Endodermal cell (in vitro differentiated cells): ENCODE results near the gene PPBP. TPM values are rescaled to one million over a fixed set of nuclear protein-coding genes. Genes with fewer than 3 reads are reported as not detected.

Experiments used
- DNase-seq: peaks from one replicate; pipeline ENCODE4 v3.0.0-alpha.2; 2017
- H3K27ac ChIP-seq: 2 replicates; pipeline ENCODE4 v1.5.1; 2013; ENCODE audit warnings: mild to moderate bottlenecking, low read depth, low read length, moderate library complexity
- H3K27me3 ChIP-seq: 2 replicates; pipeline ENCODE4 v1.6.1; 2013; ENCODE audit warnings: mild to moderate bottlenecking, low read length, moderate library complexity; ENCODE audit not compliant: insufficient read depth, control insufficient read depth, poor library complexity, severe bottlenecking
- H3K36me3 ChIP-seq: 2 replicates; pipeline ENCODE4 v1.7.0; 2013; ENCODE audit warnings: mild to moderate bottlenecking, low read length, moderate library complexity; ENCODE audit not compliant: control insufficient read depth, insufficient read depth
- H3K4me1 ChIP-seq: one replicate; pipeline ENCODE4 v1.7.0; 2013; ENCODE audit warnings: low read length; ENCODE audit not compliant: control insufficient read depth, insufficient read depth
- H3K4me3 ChIP-seq: 2 replicates; pipeline ENCODE4 v1.5.1; 2013; ENCODE audit warnings: mild to moderate bottlenecking, low read length, moderate library complexity
- H3K9ac ChIP-seq: 2 replicates; pipeline ENCODE4 v1.6.1; 2013; ENCODE audit warnings: mild to moderate bottlenecking, low read length, moderate library complexity; ENCODE audit not compliant: poor library complexity, severe bottlenecking; ENCODE audit errors: extremely low read depth
- H3K9me3 ChIP-seq: 2 replicates; pipeline ENCODE4 v1.6.1; 2013; ENCODE audit warnings: mild to moderate bottlenecking, low read length, moderate library complexity; ENCODE audit not compliant: control insufficient read depth
- H3K27ac Mint-ChIP-seq: 2 replicates; pipeline ENCODE4 v1.8.0; 2020; ENCODE audit warnings: mixed read lengths
- H3K27me3 Mint-ChIP-seq: 2 replicates; pipeline ENCODE4 v1.8.0; 2021; ENCODE audit warnings: mild to moderate bottlenecking, mixed read lengths; ENCODE audit not compliant: insufficient read depth
- H3K36me3 Mint-ChIP-seq: 2 replicates; pipeline ENCODE4 v1.8.0; 2020; ENCODE audit warnings: low read depth, mixed read lengths
- H3K4me1 Mint-ChIP-seq: 2 replicates; pipeline ENCODE4 v1.8.0; 2020; ENCODE audit warnings: mixed read lengths
- H3K4me3 Mint-ChIP-seq: 2 replicates; pipeline ENCODE4 v1.8.0; 2020; ENCODE audit warnings: mild to moderate bottlenecking, moderate library complexity, mixed read lengths
- H3K9me3 Mint-ChIP-seq: 2 replicates; pipeline ENCODE4 v1.8.0; 2020; ENCODE audit warnings: mild to moderate bottlenecking, mixed read lengths
- WGBS, 2 experiments: methylation state at CpG; one replicate each; pipeline versions ENCODE4 v1.1.5 to v1.1.7; 2013; ENCODE audit warnings: missing lambda C conversion rate in 2 of 2, mixed read lengths in 1 of 2; ENCODE audit not compliant: insufficient coverage in 1 of 2, insufficient read length in 1 of 2; 5-methylcytosine and 5-hydroxymethylcytosine counted together
- total RNA-seq, 2 donors: library from RNA; stranded (reverse); fragmentation: NEBNext Ultra II Directional in 1 of 2; extraction: Animal tissue kit (Norgen Biotek cat#: 25700) in 1 of 2; gene quantifications; 2 replicates in 1 of 2; 3 replicates in 1 of 2; pipeline ENCODE4 v1.2.1, GENCODE V29; 2021
- TF ChIP-seq, protein P1 (sequence below): fragments of 200-600 bp; sonication (generic); conservative IDR thresholded peaks from 2 replicates; pipeline ENCODE4 v1.5.0; 2021; ENCODE audit warnings: antibody characterized with exemption, mild to moderate bottlenecking

The PPBP gene
- total RNA-seq, 2 donors from 2014 or later = not detected

DNA sequence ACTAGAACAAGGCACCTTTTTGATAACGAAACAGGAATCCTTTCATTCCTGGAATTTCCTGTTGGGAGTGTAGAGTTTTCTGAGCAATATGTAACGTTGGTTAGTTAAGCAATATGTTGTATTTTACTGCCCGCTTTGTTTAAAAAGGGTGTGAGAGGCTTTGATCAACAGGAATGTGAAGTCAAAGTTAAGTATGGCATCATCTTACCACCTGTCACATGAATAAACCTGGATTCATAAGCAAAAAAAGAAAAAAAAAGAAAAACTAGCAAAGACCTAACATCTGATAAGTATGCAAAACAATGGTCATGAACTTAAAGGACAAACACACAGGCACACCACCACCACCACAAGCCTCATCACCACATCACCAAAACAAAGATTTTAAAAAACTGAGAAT is 17.5 kb upstream of the PPBP start:
- Mint-ChIP-seq H3K27ac (no peak overlapping the region), H3K36me3 (peaks cover 2% of the 10 kb centered on the region), H3K4me3 (no peak overlapping the region), H3K9me3 (no peaks in the 10 kb centered on the region), H3K4me1 (peaks cover 9% of the 10 kb centered on the region), H3K27me3 (no peaks in the 10 kb centered on the region)
- Histone ChIP-seq H3K4me1 (no peaks in the 10 kb centered on the region), H3K36me3 (no peaks in the 10 kb centered on the region), H3K27ac (no peak overlapping the region), H3K9me3 (no peaks in the 10 kb centered on the region), H3K27me3 (no peaks in the 10 kb centered on the region), H3K4me3 (no peak overlapping the region), H3K9ac (no peak overlapping the region)
- no peak for DNase-seq
- TF ChIP-seq, protein P1, sequence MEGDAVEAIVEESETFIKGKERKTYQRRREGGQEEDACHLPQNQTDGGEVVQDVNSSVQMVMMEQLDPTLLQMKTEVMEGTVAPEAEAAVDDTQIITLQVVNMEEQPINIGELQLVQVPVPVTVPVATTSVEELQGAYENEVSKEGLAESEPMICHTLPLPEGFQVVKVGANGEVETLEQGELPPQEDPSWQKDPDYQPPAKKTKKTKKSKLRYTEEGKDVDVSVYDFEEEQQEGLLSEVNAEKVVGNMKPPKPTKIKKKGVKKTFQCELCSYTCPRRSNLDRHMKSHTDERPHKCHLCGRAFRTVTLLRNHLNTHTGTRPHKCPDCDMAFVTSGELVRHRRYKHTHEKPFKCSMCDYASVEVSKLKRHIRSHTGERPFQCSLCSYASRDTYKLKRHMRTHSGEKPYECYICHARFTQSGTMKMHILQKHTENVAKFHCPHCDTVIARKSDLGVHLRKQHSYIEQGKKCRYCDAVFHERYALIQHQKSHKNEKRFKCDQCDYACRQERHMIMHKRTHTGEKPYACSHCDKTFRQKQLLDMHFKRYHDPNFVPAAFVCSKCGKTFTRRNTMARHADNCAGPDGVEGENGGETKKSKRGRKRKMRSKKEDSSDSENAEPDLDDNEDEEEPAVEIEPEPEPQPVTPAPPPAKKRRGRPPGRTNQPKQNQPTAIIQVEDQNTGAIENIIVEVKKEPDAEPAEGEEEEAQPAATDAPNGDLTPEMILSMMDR = no peak
- WGBS, 2 experiments = 85% methylated on average over 3 of the region's 3 CpGs; no CpG with 5 or more reads in 1 of the 2 experiments

DNA sequence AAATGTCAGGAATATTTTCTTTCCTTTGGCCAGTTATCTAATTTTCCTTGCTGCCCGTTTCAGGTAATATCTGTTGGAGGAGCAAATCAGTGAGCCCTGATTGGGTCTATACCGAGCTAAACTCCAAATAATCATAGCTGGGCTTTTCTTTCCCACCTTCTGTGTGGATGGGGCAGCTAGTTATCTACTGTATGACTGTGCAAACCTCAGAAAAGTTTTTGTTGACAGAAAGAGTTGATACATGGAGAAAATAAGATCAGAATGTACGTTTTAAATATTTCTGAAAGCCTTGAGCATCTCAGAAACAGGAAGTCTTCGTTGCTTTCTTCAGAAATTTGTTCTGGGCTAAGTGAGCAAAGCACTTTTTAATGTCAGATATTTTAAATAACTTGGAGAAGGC is 16.7 kb upstream of the PPBP start:
- WGBS, 2 experiments = 88 to 94% methylated on average over 2 to 4 of the region's 4 CpGs
- H3K4me1 Mint-ChIP-seq = peaks cover 17% of the 10 kb centered on the region

DNA sequence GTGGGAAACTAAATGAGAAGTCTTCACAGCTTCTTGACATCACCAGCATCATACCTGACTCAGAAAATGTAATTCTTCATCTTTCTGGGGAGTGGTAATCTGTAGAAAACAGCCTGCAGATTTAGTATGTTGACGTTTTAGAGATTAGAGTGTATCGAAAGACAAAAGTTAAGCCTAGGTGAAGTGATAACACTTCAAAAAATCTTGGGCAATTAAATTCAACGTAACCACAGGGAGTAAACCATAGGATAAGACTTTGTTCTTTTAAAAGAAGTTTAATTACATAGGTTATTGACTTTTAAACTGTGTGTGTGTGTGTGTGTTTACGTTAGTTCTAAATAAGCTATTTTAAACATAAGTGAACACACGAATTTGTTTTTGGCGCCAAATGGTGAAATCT is 12.3 kb upstream of the PPBP start:
- Mint-ChIP-seq H3K4me3 (no peak overlapping the region), H3K36me3 (peaks cover 2% of the 10 kb centered on the region), H3K27me3 (peaks cover 24% of the 10 kb centered on the region), H3K27ac (no peak overlapping the region), H3K4me1 (peaks cover 18% of the 10 kb centered on the region), H3K9me3 (no peaks in the 10 kb centered on the region)
- no peak for DNase-seq
- Histone ChIP-seq H3K9me3 (no peaks in the 10 kb centered on the region), H3K27ac (no peak overlapping the region), H3K27me3 (peaks cover 28% of the 10 kb centered on the region), H3K4me1 (no peaks in the 10 kb centered on the region), H3K36me3 (no peaks in the 10 kb centered on the region), H3K9ac (no peak overlapping the region), H3K4me3 (no peak overlapping the region)
- 84 to 90% methylated on average over 6 of the region's 6 CpGs for WGBS, 2 experiments
- TF ChIP-seq, protein P1 = no peak

More for the DNA sequence above, 16.7 kb upstream of the PPBP start:
- Histone ChIP-seq H3K4me3 (no peak overlapping the region), H3K4me1 (no peaks in the 10 kb centered on the region), H3K9ac (no peak overlapping the region), H3K27ac (no peak overlapping the region), H3K36me3 (no peaks in the 10 kb centered on the region), H3K27me3 (peaks cover under 1% of the 10 kb centered on the region), H3K9me3 (no peaks in the 10 kb centered on the region)
- TF ChIP-seq, protein P1 = no peak
- DNase-seq = no peak
- no peaks in the 10 kb centered on the region for H3K9me3 Mint-ChIP-seq
- no peak overlapping the region for H3K4me3 Mint-ChIP-seq
- H3K36me3 Mint-ChIP-seq = peaks cover 2% of the 10 kb centered on the region
- no peak overlapping the region for H3K27ac Mint-ChIP-seq
- H3K27me3 Mint-ChIP-seq = peaks cover 1% of the 10 kb centered on the region
